ENCODE measurements around the gene PKNOX2. TPM values are rescaled to one million over a fixed set of nuclear protein-coding genes. Genes with fewer than 3 reads are reported as not detected.

PKNOX2 gene
- total and polyA plus RNA-seq, 2 of the 4 experiments (the other 2 are of a cell fraction) = 0.72 to 2.3 TPM

DNA sequence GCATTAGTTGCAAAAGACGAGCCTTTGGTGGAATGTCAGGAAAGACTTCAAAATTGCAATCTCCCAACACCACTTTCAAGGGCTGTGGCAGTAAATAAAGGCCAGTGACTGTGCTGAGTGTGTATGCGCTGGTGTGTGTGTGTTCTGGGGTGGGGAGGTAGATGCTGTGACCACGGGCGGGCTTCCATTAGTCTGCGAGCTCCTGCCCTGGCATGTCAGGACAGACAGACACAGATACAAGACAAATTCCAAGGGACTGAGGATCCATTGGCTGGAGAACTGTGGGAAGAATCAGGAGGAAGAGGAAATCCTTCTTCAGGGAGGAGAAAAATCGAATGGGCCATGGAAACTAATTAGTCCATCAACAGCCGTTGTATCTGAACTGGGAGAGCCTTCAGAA is 248.0 kb downstream of the PKNOX2 start:
- CTCF ChIA-PET = no interaction called here

More for the DNA sequence above, 248.0 kb downstream of the PKNOX2 start:
- Histone ChIP-seq H2AFZ (replicated peaks; ENCODE audit: low read length, poor library complexity) (no peak overlapping the region), H3K36me3 (ENCODE audit: control insufficient read depth, insufficient read depth, low read length) (no peaks in the 10 kb centered on the region), H3K79me1 (ENCODE audit: low read depth in 1 of 2, low read length in 2 of 2) (no peaks in the 10 kb centered on the region), H3K56ac (ENCODE audit: extremely low read depth, insufficient read depth, low read length) (no peak overlapping the region), H2BK5ac (ENCODE audit: low read depth, low read length, poor library complexity, severe bottlenecking) (no peak overlapping the region), H2AK9ac (replicated peaks; ENCODE audit: low read depth, low read length, poor library complexity) (no peak overlapping the region), H4K8ac (ENCODE audit: low read depth in 2 of 2, low read length in 2 of 2) (no peak overlapping the region), H3K23ac (ENCODE audit: low read depth, low read length) (no peak overlapping the region), H3K4ac (ENCODE audit: low read depth, low read length) (no peak overlapping the region), H2BK20ac (ENCODE audit: low read depth, low read length) (no peak overlapping the region), H2AK5ac (ENCODE audit: low read depth, low read length) (no peak overlapping the region), H4K5ac (ENCODE audit: low read depth, low read length) (no peak overlapping the region), H2BK120ac (ENCODE audit: low read depth, low read length) (no peak overlapping the region), H3K18ac (ENCODE audit: low read depth, low read length) (no peak overlapping the region), H3K4me3 (ENCODE audit: insufficient read depth, low read depth, low read length) (no peak overlapping the region), H3K4me2 (ENCODE audit: low read depth, low read length) (no peak overlapping the region), H3K14ac (replicated peaks; ENCODE audit: low read depth, low read length) (no peak overlapping the region), H2BK15ac (ENCODE audit: low read depth, low read length) (no peak overlapping the region), H3K9me3 (ENCODE audit: control insufficient read depth, insufficient read depth, low read length) (no peaks in the 10 kb centered on the region), H3K27ac (ENCODE audit: insufficient read depth, low read length) (no peak overlapping the region), H3K27me3 (ENCODE audit: control insufficient read depth, insufficient read depth, low read length) (peaks cover 16% of the 10 kb centered on the region; the same call in 1 of the 2 replicates), H4K20me1 (ENCODE audit: insufficient read depth, low read length) (no peaks in the 10 kb centered on the region), H3K4me1 (ENCODE audit: control insufficient read depth, insufficient read depth, low read length) (no peaks in the 10 kb centered on the region), H3K9me1 (ENCODE audit: insufficient read depth, low read length) (no peaks in the 10 kb centered on the region; the same call in 1 of the 2 replicates), H4K91ac (ENCODE audit: insufficient read depth, low read depth, low read length) (no peak overlapping the region), H3K9ac (ENCODE audit: low read depth, low read length) (no peak overlapping the region)
- 75% methylated on average over 2 of the region's 7 CpGs; no CpG with 5 or more reads in 1 of the 2 experiments for WGBS, 2 experiments (ENCODE audit: extremely low coverage in 2 of 2, insufficient read length in 1 of 2)
- intact Hi-C loops (cut with micrococcal nuclease) (no loop called here), dilution Hi-C loops (cut with HindIII; ENCODE audit: low sequenced_read_pairs, unreplicated experiment) (no loop called here), in situ Hi-C loops (cut with MboI; ENCODE audit: low sequenced_read_pairs) (loop anchor here (25.0 kb wide), 1 partner anchor 750 kb away; the partner anchor contains the start of genes SIAE and SPA17)
- DNase-seq = no peak
- POLR2A ChIA-PET (ENCODE audit: unreplicated experiment) = no interaction called here
- no peak for ATAC-seq (ENCODE audit: low read depth)
- no TSS peak for BruUV-seq (replicated peaks)
- TF ChIP-seq, protein P1, sequence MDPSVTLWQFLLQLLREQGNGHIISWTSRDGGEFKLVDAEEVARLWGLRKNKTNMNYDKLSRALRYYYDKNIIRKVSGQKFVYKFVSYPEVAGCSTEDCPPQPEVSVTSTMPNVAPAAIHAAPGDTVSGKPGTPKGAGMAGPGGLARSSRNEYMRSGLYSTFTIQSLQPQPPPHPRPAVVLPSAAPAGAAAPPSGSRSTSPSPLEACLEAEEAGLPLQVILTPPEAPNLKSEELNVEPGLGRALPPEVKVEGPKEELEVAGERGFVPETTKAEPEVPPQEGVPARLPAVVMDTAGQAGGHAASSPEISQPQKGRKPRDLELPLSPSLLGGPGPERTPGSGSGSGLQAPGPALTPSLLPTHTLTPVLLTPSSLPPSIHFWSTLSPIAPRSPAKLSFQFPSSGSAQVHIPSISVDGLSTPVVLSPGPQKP (IDR thresholded peaks at IDR 0.05; ENCODE audit: borderline replicate concordance, low read depth, low read length) = no peak
- TF ChIP-seq, protein P2, sequence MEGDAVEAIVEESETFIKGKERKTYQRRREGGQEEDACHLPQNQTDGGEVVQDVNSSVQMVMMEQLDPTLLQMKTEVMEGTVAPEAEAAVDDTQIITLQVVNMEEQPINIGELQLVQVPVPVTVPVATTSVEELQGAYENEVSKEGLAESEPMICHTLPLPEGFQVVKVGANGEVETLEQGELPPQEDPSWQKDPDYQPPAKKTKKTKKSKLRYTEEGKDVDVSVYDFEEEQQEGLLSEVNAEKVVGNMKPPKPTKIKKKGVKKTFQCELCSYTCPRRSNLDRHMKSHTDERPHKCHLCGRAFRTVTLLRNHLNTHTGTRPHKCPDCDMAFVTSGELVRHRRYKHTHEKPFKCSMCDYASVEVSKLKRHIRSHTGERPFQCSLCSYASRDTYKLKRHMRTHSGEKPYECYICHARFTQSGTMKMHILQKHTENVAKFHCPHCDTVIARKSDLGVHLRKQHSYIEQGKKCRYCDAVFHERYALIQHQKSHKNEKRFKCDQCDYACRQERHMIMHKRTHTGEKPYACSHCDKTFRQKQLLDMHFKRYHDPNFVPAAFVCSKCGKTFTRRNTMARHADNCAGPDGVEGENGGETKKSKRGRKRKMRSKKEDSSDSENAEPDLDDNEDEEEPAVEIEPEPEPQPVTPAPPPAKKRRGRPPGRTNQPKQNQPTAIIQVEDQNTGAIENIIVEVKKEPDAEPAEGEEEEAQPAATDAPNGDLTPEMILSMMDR (conservative IDR thresholded peaks at IDR 0.05; ENCODE audit: low read depth, low read length) = no peak
- no peak for TF ChIP-seq CHD1 (IDR thresholded peaks at IDR 0.05; ENCODE audit: low read depth, low read length)
- no peak for TF ChIP-seq RCOR1 (IDR thresholded peaks at IDR 0.05; ENCODE audit: insufficient replicate concordance, low read length)

Data from IMR-90 (cell line).